GM19099 (cell line): Measurements from ENCODE around the gene KDM2B.

Experiments
- POLR2A ChIP-seq: IDR thresholded peaks from 3 replicates; pipeline ENCODE4 v1.6.1; 2011; ENCODE audit warnings: low read depth; ENCODE audit not compliant: insufficient read length; ENCODE audit errors: extremely low read depth

Gene KDM2B

DNA sequence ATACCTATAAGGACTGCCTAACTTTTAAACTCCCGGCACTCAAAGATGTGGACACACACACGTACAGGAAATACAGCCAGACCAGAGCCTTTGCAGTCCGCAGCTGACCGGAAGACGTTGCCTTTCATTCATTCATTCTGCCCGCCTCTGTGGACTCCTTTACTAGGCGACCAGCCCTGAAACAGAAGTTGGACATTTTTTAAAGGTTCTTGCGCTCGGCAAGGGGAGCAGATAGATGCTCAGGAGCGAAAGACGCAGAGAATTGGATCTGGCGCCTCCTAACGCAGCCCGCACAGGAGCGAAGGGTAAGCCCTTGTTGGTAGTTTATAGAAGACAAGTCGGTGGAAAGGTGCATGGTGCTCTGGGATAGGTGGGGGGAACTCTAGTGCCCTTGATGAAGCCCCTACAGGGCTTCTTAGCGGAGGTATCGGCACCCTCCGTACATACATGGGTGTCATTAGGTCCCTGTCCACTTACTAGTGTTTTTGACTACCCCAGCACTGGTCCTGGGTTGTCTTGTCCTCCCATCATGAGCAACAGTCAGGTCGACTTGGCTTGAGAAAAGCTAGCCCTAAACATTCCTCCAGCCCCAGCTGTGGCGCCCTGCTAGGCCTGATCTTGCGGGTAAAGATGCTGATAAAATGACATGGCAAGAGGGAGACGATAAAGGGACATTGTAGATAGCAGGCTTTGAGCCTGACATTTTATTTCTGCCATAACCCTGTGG lies at the start of gene KDM2B:
KDM2B (minus strand) TSS at position 65 of the 727 bp plus-strand sequence. CDS start 112 bp downstream, outside the sequence.
- no peak for TF ChIP-seq POLR2A

DNA sequence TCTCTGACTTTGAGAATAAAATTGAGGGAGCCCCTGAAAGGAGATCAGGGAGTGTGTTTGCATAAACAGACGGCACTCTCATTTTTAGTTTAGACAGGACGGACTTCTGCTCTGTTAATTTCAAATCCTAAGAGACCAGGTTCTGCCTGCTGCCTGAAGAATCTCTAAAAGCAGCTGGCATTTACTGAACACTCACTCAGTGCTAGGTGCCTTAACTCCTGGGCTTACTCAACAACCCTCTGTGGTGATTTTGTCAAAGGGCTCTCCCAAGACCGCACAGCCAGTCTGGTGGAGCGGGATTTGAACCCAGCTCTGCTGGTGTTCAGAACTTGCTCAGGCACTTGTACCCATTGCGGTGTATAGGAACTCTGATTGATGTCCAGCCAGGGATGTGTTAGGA lies 47.7 kb upstream of the KDM2B start:
- TF ChIP-seq POLR2A: no peak

DNA sequence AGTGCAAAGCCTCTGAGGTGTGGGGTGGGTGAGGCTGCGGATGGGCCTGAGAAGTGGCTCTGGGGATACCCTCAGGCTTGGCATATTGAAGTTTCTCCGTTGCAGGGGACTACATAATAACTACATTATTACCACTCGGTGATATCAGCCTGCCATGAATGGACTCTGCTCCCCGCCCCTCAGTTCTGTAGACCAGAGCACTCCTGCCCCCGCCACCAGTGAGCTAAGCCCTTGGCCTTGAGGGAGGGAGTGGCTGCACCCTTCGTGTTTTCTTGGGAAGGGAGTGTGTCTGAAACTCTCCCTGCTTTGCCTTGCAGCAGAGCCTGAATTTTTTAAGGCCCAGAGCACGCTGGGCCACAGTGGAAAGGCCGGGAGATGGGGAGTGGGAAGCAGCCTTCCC lies 47.2 kb upstream of the KDM2B start:
- TF ChIP-seq POLR2A: no peak

DNA sequence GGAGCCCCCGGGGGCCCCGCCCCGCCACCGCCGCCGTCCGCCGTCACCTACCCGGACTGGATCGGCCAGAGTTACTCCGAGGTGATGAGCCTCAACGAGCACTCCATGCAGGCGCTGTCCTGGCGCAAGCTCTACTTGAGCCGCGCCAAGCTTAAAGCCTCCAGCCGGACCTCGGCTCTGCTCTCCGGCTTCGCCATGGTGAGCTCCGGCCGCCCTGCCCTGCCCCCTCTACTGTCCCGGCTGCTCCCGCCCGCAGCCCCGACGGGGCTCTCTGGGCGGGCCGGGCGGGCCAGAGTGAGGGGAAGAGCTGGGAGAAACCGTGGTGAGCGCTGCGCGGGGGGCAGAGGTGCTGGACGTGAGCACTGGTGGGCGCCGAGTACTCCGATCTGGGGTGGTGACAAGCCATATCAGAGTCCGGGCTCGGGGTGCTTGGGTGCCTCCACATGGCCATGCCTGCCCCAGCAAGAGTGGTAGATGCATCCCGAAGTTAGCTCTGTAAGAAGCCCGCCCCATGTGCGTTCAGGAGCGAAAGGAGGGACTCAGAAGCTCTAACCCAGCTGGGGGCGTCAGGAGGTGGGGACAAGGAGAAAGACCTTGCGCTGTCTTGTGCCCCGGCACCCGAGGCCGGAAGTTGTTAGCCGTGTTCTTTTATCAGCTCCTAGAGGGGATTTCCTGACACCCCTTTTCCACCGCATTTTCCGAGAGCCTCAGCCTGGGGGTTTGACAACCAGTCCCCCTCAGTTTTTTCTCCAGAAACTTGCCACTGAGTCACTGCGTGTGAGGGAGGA lies 46.2 kb upstream of the KDM2B start:
- peak; percentile 50 for TF ChIP-seq POLR2A

- TF ChIP-seq POLR2A: peak; percentile 98
These were observed 45.4 kb upstream of the KDM2B start, which contains the start of gene ORAI1 for GRCh38 chr12:121626087-121626852. TSS of gene ORAI1 (plus strand) at chr12:121626530.

GRCh38 chr12:121620333-121620891 lies 39.6 kb upstream of the KDM2B start:
- no peak for TF ChIP-seq POLR2A

DNA sequence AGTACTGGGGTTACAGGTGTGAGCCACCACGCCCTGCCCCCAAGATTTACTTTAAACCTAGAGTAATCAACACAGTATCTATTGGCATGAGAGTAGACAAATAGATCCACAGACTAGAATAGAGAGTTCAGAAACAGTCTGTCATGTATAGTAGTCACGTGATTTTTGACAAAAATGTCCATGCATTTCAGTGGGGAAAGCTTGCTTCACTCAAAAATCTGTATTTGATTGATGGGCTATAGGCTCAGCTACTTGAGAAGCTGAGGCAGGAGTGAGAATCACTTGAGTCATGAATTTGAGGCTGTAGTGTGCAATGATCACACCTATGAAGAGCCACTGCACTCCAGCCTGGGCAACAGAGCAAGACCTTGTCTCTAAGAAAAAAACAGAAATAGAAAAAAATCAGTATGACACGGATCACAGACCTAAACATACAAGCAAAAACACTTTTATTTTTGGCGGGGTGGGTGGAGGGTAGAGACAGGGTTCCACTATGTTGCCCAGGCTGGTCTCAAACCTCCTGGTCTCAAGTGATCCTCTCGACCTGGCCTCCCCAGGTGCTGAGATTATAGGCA lies 37.9 kb upstream of the KDM2B start:
- no peak for TF ChIP-seq POLR2A

DNA sequence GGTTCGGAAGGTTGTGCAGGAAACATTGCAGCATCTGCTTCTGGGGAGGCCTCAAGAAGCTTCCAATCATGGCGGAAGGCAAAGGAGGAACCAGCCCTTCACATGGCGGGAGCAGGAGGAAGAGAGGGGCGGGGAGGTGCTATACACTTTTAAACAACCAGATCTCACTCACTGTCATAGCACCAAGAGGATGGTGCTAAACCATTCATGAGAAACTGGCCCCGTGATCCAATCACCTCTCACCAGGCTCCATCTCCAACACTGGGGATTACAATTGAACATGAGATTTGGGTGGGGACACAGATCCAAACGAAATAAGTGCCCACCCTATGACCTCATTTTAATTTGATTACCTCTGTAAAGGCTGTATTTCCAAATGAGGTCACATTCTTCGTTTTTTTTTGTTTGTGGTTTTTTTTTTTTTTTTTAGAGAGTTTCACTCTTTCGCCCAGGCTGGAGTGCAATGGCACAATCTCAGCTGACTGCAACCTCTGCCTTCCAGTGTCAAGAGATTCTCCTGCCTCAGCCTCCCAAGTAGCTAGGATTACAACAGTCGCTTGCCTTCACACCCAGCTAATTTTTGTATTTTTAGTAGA lies 34.1 kb upstream of the KDM2B start:
- TF ChIP-seq POLR2A: no peak

DNA sequence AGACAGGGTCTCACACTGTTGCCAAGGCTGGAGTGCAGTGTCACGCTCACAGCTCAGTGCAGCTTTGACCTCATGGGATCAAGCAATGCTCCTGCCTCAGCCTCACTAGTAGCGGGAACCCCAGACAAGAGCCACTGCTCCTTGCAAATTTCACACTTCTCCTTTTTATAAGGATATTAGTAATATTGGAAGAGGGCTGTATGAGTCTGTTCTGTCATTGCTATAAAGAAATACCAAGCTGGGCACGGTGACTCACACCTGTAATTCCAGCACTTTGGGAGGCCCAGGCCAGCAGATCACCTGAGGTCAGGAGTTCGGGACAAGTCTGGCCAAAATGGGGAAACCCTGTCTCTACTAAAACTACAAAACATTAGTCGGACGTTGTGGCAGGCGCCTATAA lies 32.6 kb upstream of the KDM2B start:
- TF ChIP-seq POLR2A: no peak

- no peak for TF ChIP-seq POLR2A
These were observed 30.5 kb upstream of the KDM2B start for GRCh38 chr12:121611306-121611705.

GRCh38 chr12:121610239-121611149 lies 29.7 kb upstream of the KDM2B start:
- TF ChIP-seq POLR2A: no peak

DNA sequence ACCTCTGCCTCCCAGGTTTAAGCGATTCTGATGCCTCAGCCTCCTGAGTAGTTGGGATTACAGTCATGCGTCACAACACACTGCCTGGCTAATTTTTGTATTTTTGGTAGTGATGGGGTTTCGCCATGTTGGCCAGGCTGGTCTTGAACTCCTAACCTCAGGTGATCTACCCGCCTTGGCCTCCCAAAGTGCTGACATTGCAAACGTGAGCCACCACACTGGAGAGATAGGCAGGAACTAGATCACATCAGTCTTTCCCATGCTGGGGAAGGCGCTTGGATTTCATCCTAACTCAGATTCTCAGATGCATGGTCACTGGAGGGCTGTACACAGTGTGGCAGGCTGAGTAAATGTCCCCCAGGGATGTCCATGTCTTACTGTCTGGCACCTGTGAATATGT lies 27.5 kb upstream of the KDM2B start:
- TF ChIP-seq POLR2A: no peak

DNA sequence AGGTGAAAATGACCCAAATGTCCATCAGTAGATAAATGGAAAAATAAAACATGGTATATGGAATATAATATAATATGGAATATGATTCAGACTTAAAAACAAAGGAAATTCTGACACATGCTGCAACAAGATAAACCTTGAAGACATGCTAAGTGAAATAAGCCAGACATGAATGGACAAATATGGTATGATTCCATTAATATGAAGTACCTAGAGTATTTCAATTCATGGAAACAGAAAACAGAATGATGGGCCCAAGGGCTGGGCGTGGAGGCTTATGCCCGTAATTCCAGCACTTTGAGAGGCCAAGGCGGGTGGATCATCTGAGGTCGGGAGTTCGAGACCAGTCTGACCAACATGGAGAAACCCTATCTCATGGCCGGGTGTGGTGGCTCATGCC lies 22.8 kb upstream of the KDM2B start:
- TF ChIP-seq POLR2A: no peak
